ENCODE measurements around the gene EMD. TPM values are rescaled to one million over a fixed set of nuclear protein-coding genes. Genes with fewer than 3 reads are reported as not detected.

EMD gene
- total and polyA plus RNA-seq, 2 of the 13 experiments (the other 11 are each of a cell fraction or from before 2014, with no cell fraction given): 14.5 to 14.9 TPM

- POLR2A ChIA-PET: no interaction called here
- no CpG with 5 or more reads among the region's 8 CpGs for WGBS (ENCODE audit: low lambda C conversion rate)
- TF ChIP-seq ZNF687 (CRISPR knock-in tag; IDR thresholded peaks at IDR 0.05) (no peak), ELF3 (CRISPR knock-in tag; IDR thresholded peaks at IDR 0.05) (no peak), ZNF20 (CRISPR knock-in tag; IDR thresholded peaks at IDR 0.05) (no peak), ZNF740 (CRISPR knock-in tag; IDR thresholded peaks at IDR 0.05) (no peak), POLR2G (IDR thresholded peaks at IDR 0.05; ENCODE audit: low read depth, low read length) (no peak), PHF5A (CRISPR knock-in tag; IDR thresholded peaks at IDR 0.05; ENCODE audit: low read depth, unreplicated experiment) (no peak), ZFP36 (IDR thresholded peaks at IDR 0.05; ENCODE audit: borderline replicate concordance, low read depth, low read length, partially characterized antibody) (no peak), MLLT10 (CRISPR knock-in tag; IDR thresholded peaks at IDR 0.05) (no peak), PPARG (CRISPR knock-in tag; conservative IDR thresholded peaks at IDR 0.05) (no peak), ZNF580 (CRISPR knock-in tag; IDR thresholded peaks at IDR 0.05; ENCODE audit: borderline replicate concordance, low read depth) (no peak), JDP2 (CRISPR knock-in tag; IDR thresholded peaks at IDR 0.05; ENCODE audit: borderline replicate concordance) (no peak), KDM1A (CRISPR knock-in tag; IDR thresholded peaks at IDR 0.05) (no peak), REPIN1 (CRISPR knock-in tag; IDR thresholded peaks at IDR 0.05; ENCODE audit: borderline replicate concordance, low read depth) (no peak), ZNF609 (CRISPR knock-in tag; IDR thresholded peaks at IDR 0.05; ENCODE audit: borderline replicate concordance) (no peak), ZMYM3 (CRISPR knock-in tag; IDR thresholded peaks at IDR 0.05) (no peak), RFXAP (CRISPR knock-in tag; IDR thresholded peaks at IDR 0.05; ENCODE audit: borderline replicate concordance) (no peak), SCMH1 (CRISPR knock-in tag; IDR thresholded peaks at IDR 0.05; ENCODE audit: borderline replicate concordance) (no peak)
Measured at GRCh38 chrX:154413142-154413541, 34.0 kb downstream of the EMD start.

More at GRCh38 chrX:154413142-154413541, 34.0 kb downstream of the EMD start:
- Histone ChIP-seq H3K27me3 (ENCODE audit: control insufficient read depth in 1 of 2, insufficient read depth in 2 of 2, low read length in 2 of 2) (no peaks in the 10 kb centered on the region), H3K4me3 (replicated peaks in 1 of 3; ENCODE audit: insufficient read depth in 1 of 3, low read depth in 2 of 3, low read length in 3 of 3) (no peak overlapping the region), H3K27ac (ENCODE audit: extremely low read length, insufficient read depth, low read length) (no peak overlapping the region), H3K79me2 (ENCODE audit: insufficient read depth, low read length) (no peaks in the 10 kb centered on the region), H3K36me3 (replicated peaks in 1 of 2; ENCODE audit: control insufficient read depth in 1 of 2, insufficient read depth in 2 of 2, low read length in 2 of 2) (0 out of 5 replicates have a peak, but pooled peaks cover 0 to 4% of the 10 kb centered on the region in 2 experiments), H3K4me2 (ENCODE audit: low read depth, low read length) (no peak overlapping the region), H3K9me3 (ENCODE audit: low read length) (no peaks in the 10 kb centered on the region), H3K9ac (ENCODE audit: insufficient read depth, low read depth, low read length) (no peak overlapping the region), H2AFZ (ENCODE audit: low read length) (no peak overlapping the region), H3K4me1 (ENCODE audit: insufficient read depth, low read length) (peaks cover 24% of the 10 kb centered on the region), H4K20me1 (ENCODE audit: insufficient read depth, low read length) (no peaks in the 10 kb centered on the region)
- no peak for DNase-seq (ENCODE audit: low spot score)
- ATAC-seq: no peak
- no peak for FAIRE-seq
- in situ Hi-C loops (cut with HindIII; ENCODE audit: extremely low pct_ligation_motif_present, low pct_unique_long_range_greater_than_20kb): loop anchor here (25.0 kb wide), 1 partner anchor 124 kb away; the partner anchor contains the start of genes G6PD and IKBKG
- BruUV-seq (replicated peaks): no TSS peak
- intact Hi-C loops (cut with micrococcal nuclease; ENCODE audit: unreplicated experiment): no loop called here
- CTCF ChIA-PET (ENCODE audit: low intra/inter-chr PET ratio, low total read pairs): no interaction called here
